Peyer's patch (tissue), 4 donors: ENCODE results near the gene IKBKE.

Experiments used
- POLR2A ChIP-seq, 2 donors: fragments of 450-650 bp; IDR thresholded peaks; one replicate each; pipeline ENCODE4 v1.5.1; 2017; ENCODE audit warnings: antibody characterized with exemption in 2 of 2, mild to moderate bottlenecking in 2 of 2, moderate library complexity in 2 of 2
- TF ChIP-seq, protein P1 (sequence below), 6 experiments: fragments of 450-650 bp in 4 of 6; fragments of 200-600 bp in 2 of 6; sonication (generic) in 1 of 6; IDR thresholded peaks; one replicate each; pipeline ENCODE4 v1.5.1; 2017 to 2019; ENCODE audit warnings: antibody characterized with exemption in 6 of 6, mild to moderate bottlenecking in 3 of 6, moderate library complexity in 1 of 6

DNA sequence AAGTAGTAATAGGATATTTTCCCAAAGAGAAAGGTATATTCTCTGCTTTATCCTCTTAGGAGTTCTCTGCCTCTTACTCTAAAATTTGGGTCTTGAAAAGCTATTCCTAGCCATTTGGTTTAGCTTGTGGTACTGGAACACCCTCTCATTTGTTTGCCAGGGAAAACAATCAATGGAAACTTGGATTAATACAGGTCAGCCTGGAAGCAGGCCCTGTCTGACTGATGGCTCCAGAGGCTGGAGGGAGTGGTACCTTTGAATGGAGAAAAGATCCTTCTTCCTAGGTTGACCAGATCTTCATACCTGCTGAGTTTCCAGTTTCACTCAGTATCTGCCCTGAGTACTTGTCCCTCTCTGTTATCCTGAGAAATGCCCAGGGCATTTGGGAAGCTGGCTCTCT, 31.7 kb upstream of the IKBKE start:
- TF ChIP-seq, protein P1, sequence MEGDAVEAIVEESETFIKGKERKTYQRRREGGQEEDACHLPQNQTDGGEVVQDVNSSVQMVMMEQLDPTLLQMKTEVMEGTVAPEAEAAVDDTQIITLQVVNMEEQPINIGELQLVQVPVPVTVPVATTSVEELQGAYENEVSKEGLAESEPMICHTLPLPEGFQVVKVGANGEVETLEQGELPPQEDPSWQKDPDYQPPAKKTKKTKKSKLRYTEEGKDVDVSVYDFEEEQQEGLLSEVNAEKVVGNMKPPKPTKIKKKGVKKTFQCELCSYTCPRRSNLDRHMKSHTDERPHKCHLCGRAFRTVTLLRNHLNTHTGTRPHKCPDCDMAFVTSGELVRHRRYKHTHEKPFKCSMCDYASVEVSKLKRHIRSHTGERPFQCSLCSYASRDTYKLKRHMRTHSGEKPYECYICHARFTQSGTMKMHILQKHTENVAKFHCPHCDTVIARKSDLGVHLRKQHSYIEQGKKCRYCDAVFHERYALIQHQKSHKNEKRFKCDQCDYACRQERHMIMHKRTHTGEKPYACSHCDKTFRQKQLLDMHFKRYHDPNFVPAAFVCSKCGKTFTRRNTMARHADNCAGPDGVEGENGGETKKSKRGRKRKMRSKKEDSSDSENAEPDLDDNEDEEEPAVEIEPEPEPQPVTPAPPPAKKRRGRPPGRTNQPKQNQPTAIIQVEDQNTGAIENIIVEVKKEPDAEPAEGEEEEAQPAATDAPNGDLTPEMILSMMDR (IDR thresholded peaks at IDR 0.05): no peak
- no peak for TF ChIP-seq POLR2A (IDR thresholded peaks at IDR 0.05)
